Nephron progenitor cell (in vitro differentiated cells): ENCODE measurements around the gene BHLHA15.

Experiments used
- DNase-seq: peaks from one replicate; pipeline ENCODE4 v3.0.0; 2021
- H3K27ac Mint-ChIP-seq: 2 replicates; pipeline ENCODE4 v1.8.0; 2021; ENCODE audit warnings: mild to moderate bottlenecking, moderate library complexity, mixed read lengths
- H3K27me3 Mint-ChIP-seq: 2 replicates; pipeline ENCODE4 v1.8.0; 2021; ENCODE audit warnings: mild to moderate bottlenecking, low read depth, mixed read lengths; ENCODE audit not compliant: poor library complexity
- H3K36me3 Mint-ChIP-seq: 2 replicates; pipeline ENCODE4 v1.8.0; 2021; ENCODE audit warnings: low read depth, mixed read lengths
- H3K4me1 Mint-ChIP-seq: 2 replicates; pipeline ENCODE4 v1.8.0; 2021; ENCODE audit warnings: mixed read lengths
- H3K4me3 Mint-ChIP-seq: 2 replicates; pipeline ENCODE4 v1.8.0; 2021; ENCODE audit warnings: mild to moderate bottlenecking, moderate library complexity, mixed read lengths
- H3K9me3 Mint-ChIP-seq: 2 replicates; pipeline ENCODE4 v1.8.0; 2021; ENCODE audit warnings: mild to moderate bottlenecking, moderate library complexity, mixed read lengths
- TF ChIP-seq, protein P1 (sequence below): fragments of 200-600 bp; sonication (generic); IDR thresholded peaks from 2 replicates; pipeline ENCODE4 v1.5.0; 2021; ENCODE audit warnings: antibody characterized with exemption

BHLHA15 gene

GRCh38 chr7:98180751-98181150, 30.5 kb upstream of the BHLHA15 start:
- Mint-ChIP-seq H3K27ac (no peak overlapping the region), H3K4me1 (no peaks in the 10 kb centered on the region), H3K36me3 (peaks cover 41% of the 10 kb centered on the region), H3K27me3 (no peaks in the 10 kb centered on the region), H3K9me3 (peaks cover 15% of the 10 kb centered on the region), H3K4me3 (no peak overlapping the region)
- TF ChIP-seq, protein P1, sequence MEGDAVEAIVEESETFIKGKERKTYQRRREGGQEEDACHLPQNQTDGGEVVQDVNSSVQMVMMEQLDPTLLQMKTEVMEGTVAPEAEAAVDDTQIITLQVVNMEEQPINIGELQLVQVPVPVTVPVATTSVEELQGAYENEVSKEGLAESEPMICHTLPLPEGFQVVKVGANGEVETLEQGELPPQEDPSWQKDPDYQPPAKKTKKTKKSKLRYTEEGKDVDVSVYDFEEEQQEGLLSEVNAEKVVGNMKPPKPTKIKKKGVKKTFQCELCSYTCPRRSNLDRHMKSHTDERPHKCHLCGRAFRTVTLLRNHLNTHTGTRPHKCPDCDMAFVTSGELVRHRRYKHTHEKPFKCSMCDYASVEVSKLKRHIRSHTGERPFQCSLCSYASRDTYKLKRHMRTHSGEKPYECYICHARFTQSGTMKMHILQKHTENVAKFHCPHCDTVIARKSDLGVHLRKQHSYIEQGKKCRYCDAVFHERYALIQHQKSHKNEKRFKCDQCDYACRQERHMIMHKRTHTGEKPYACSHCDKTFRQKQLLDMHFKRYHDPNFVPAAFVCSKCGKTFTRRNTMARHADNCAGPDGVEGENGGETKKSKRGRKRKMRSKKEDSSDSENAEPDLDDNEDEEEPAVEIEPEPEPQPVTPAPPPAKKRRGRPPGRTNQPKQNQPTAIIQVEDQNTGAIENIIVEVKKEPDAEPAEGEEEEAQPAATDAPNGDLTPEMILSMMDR, result no peak
- DNase-seq, result no peak

DNA sequence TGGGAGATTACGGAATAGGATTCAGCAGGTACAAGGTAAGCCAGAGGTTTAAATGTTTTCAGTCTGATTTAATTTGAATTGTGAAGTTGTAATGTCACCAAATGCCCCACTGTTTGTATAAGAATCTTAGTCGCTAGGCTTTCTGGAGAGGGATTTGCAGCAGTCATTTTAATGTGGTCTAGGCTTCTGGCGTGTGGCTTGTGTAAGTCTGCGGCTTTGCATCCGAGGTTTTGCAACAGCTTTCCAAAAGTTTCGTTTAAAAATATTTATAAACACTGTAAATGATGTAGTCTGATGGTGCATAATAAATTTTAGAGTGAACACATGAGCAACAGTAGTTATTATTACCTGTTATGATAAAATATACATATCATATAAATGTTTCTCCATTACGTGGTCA, 26.1 kb upstream of the BHLHA15 start:
- Mint-ChIP-seq H3K4me3 (no peak overlapping the region), H3K4me1 (no peaks in the 10 kb centered on the region), H3K27me3 (no peaks in the 10 kb centered on the region), H3K9me3 (peaks cover 15% of the 10 kb centered on the region), H3K36me3 (peaks cover 77% of the 10 kb centered on the region), H3K27ac (no peak overlapping the region)
- TF ChIP-seq, protein P1, result no peak
- DNase-seq, result no peak

- no peaks in the 10 kb centered on the region for H3K27me3 Mint-ChIP-seq
- no peak overlapping the region for H3K4me3 Mint-ChIP-seq
- H3K27ac Mint-ChIP-seq, result peak overlapping the region; percentile 30
- H3K4me1 Mint-ChIP-seq, result no peaks in the 10 kb centered on the region
- TF ChIP-seq, protein P1, result no peak
- no peak for DNase-seq
- peaks cover 15% of the 10 kb centered on the region for H3K9me3 Mint-ChIP-seq
- H3K36me3 Mint-ChIP-seq, result peaks cover 76% of the 10 kb centered on the region
Measured at GRCh38 chr7:98186452-98187137, 24.6 kb upstream of the BHLHA15 start.

- Mint-ChIP-seq H3K27ac (no peak overlapping the region), H3K9me3 (peaks cover 15% of the 10 kb centered on the region), H3K4me3 (no peak overlapping the region), H3K27me3 (no peaks in the 10 kb centered on the region), H3K4me1 (no peaks in the 10 kb centered on the region), H3K36me3 (peaks cover 76% of the 10 kb centered on the region)
- DNase-seq, result no peak
- TF ChIP-seq, protein P1, result no peak
Measured at GRCh38 chr7:98187138-98187502, 24.1 kb upstream of the BHLHA15 start.

DNA sequence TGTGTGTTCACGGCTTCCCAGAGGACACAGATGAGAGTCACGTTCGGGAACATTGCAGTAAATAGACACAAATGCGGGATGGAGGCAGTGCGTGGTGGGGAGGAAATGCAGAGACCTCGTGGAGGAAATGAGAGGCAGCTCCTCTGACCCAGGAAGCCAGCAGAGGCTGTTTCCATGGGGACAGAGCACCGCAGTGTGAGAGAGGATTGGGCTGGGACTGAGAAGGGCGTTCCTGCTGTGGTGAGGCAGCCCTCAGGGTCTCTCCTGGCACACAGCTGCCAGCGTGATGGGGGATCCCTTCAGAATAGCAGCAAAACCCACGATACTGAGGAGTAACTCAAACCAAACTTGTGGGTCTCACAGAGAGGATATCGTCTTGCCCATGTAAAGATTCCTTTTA, 21.7 kb upstream of the BHLHA15 start:
- no peak for DNase-seq
- TF ChIP-seq, protein P1, result no peak
- peaks cover under 1% of the 10 kb centered on the region for H3K9me3 Mint-ChIP-seq
- no peaks in the 10 kb centered on the region for H3K4me1 Mint-ChIP-seq
- no peak overlapping the region for H3K4me3 Mint-ChIP-seq
- peaks cover 2% of the 10 kb centered on the region for H3K27me3 Mint-ChIP-seq
- H3K27ac Mint-ChIP-seq, result no peak overlapping the region
- H3K36me3 Mint-ChIP-seq, result peaks cover 67% of the 10 kb centered on the region

DNA sequence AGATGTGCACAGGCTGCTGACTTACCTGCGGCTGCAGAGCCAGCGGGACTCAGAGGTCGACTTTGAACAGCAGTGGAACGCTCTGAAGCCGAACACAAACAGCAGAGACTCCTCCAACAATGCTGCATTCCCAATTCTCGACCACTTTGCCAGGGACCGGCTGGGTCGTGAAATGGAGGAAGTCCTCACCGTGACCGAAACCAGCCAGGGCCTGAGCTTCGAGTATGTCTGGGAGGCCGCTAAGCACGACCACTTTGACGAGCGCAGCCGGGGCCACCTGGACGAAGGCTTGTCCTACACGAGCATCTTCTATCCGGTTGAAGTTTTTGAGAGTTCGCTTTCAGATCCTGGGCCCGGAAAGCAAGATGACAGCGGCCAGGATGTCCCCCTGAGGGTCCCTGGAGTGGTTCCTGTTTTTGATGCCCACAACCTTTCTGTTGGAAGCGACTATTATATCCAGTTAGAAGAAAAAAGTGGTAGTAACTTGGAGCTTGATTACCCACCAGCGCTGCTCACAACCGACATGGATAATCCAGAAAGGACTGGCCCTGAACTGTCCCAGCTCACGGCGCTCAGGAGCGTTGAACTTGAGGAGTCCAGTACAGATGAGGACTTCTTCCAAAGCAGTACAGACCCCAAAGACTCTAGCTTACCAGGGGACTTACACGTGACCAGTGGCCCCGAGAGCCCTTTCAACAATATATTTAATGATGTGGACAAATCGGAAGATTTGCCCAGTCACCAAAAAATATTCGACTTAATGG, 19.4 kb upstream of the BHLHA15 start:
- TF ChIP-seq, protein P1, result no peak
- Mint-ChIP-seq H3K9me3 (no peaks in the 10 kb centered on the region), H3K27me3 (peaks cover 2% of the 10 kb centered on the region), H3K4me1 (no peaks in the 10 kb centered on the region), H3K27ac (peak overlapping the region; percentile 51), H3K4me3 (no peak overlapping the region), H3K36me3 (peaks cover 66% of the 10 kb centered on the region)
- no peak for DNase-seq
